Kidney (tissue), 14 donors: ENCODE results near the gene PIGS. TPM values are rescaled to one million over a fixed set of nuclear protein-coding genes. Genes with fewer than 3 reads are reported as not detected.

Experiments
- DNase-seq, 5 donors: peaks; one replicate each; pipeline ENCODE4 v3.0.0-alpha.2; 2013 to 2020
- FAIRE-seq: peaks from 2 replicates; lab custom pipeline; 2012; peaks lifted over from hg19 to GRCh38; lab: Jason Lieb, UNC
- H3K27ac ChIP-seq, 2 donors: one replicate each; pipeline ENCODE4 v1.7.0; 2013; ENCODE audit warnings: low read depth in 2 of 2, low read length in 2 of 2, inconsistent platforms in 1 of 2
- H3K27me3 ChIP-seq: one replicate; pipeline ENCODE4 v1.7.1; 2013; ENCODE audit warnings: low read length, inconsistent platforms; ENCODE audit not compliant: control insufficient read depth, insufficient read depth
- H3K36me3 ChIP-seq, 3 donors: one replicate each; pipeline versions ENCODE4 v1.7.0 to v1.7.1; 2013; ENCODE audit warnings: low read length in 3 of 3, control low read depth in 1 of 3, inconsistent platforms in 1 of 3; ENCODE audit not compliant: insufficient read depth in 3 of 3, control insufficient read depth in 2 of 3
- H3K4me1 ChIP-seq, 3 donors: one replicate each; pipeline versions ENCODE4 v1.7.0 to v1.7.1; 2013; ENCODE audit warnings: low read length in 3 of 3, inconsistent platforms in 1 of 3, low read depth in 1 of 3; ENCODE audit not compliant: control insufficient read depth in 2 of 3, insufficient read depth in 2 of 3
- H3K4me3 ChIP-seq, 3 donors: one replicate each; pipeline versions ENCODE4 v1.7.0 to v1.8.1; 2013; ENCODE audit warnings: low read length in 3 of 3, control low read depth in 1 of 3, inconsistent platforms in 1 of 3
- H3K9ac ChIP-seq, 3 donors: one replicate each; pipeline versions ENCODE4 v1.7.0 to v1.7.1; 2013; ENCODE audit warnings: low read length in 3 of 3, control low read depth in 1 of 3, inconsistent platforms in 1 of 3
- H3K9me3 ChIP-seq, 3 donors: one replicate each; pipeline versions ENCODE4 v1.7.0 to v1.7.1; 2013; ENCODE audit warnings: low read length in 3 of 3, control low read depth in 1 of 3, inconsistent platforms in 1 of 3; ENCODE audit not compliant: control insufficient read depth in 2 of 3, insufficient read depth in 1 of 3
- intact Hi-C: fragments of 100-400 bp; cut with DNase I; formaldehyde crosslinking; loops from one replicate; pipeline ENCODE4 v1.11.1; 2022
- polyA plus RNA-seq: library from polyadenylated mRNA; stranded (reverse); fragments of 350-450 nt; fragmentation: Illumina TruSeq; extraction: RNeasy Lipid Tissue Mini Kit (QIAGEN cat#74804); gene quantifications from one replicate; pipeline ENCODE4 v1.2.3, GENCODE V29; 2014; ENCODE audit warnings: low read depth, low replicate concordance; ENCODE audit not compliant: insufficient read depth
- total RNA-seq: library from RNA; stranded (reverse); fragmentation: NEBNext Ultra II Directional; extraction: Animal tissue kit (Norgen Biotek cat#: 25700); gene quantifications from one replicate; pipeline ENCODE4 v1.2.1, GENCODE V29; 2021
- TF ChIP-seq, protein P1 (sequence below): IDR thresholded peaks from 3 replicates; pipeline ENCODE4 v1.5.1; 2012; ENCODE audit warnings: mild to moderate bottlenecking, moderate library complexity, borderline replicate concordance; ENCODE audit not compliant: insufficient read depth; ENCODE audit errors: extremely low read depth
- donor health status: control.
- donor health status: control.
- donor health status: control.
- donor health status: control.
- donor health status: control.
- donor health status: DM: yes; HTN: yes; CAD: no.
- donor health status: Normal renal cell carcinoma (clear cell type).

The PIGS gene
- total and polyA plus RNA-seq, 2 donors from 2014 or later, result 60.6 to 75.0 TPM

- Histone ChIP-seq H3K4me1 (peaks cover 0 to 12% (median 10%) of the 10 kb centered on the region in 3 donors), H3K4me3 (peak overlapping the region in 2 of 3 donors; percentile 78 to 85), H3K9me3 (no peaks in the 10 kb centered on the region), H3K9ac (peak overlapping the region in 1 of 3 donors; percentile 65), H3K27ac (no peak overlapping the region), H3K36me3 (peaks cover 0 to 5% (median under 1%) of the 10 kb centered on the region in 3 donors), H3K27me3 (no peaks in the 10 kb centered on the region)
- no peak for FAIRE-seq
- intact Hi-C loops, result no loop called here
- DNase-seq, result peak in 1 of 5 donors; percentile 25
- TF ChIP-seq, protein P1, sequence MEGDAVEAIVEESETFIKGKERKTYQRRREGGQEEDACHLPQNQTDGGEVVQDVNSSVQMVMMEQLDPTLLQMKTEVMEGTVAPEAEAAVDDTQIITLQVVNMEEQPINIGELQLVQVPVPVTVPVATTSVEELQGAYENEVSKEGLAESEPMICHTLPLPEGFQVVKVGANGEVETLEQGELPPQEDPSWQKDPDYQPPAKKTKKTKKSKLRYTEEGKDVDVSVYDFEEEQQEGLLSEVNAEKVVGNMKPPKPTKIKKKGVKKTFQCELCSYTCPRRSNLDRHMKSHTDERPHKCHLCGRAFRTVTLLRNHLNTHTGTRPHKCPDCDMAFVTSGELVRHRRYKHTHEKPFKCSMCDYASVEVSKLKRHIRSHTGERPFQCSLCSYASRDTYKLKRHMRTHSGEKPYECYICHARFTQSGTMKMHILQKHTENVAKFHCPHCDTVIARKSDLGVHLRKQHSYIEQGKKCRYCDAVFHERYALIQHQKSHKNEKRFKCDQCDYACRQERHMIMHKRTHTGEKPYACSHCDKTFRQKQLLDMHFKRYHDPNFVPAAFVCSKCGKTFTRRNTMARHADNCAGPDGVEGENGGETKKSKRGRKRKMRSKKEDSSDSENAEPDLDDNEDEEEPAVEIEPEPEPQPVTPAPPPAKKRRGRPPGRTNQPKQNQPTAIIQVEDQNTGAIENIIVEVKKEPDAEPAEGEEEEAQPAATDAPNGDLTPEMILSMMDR, result no peak
These were observed 26.5 kb upstream of the PIGS start for GRCh38 chr17:28597606-28598383.

GRCh38 chr17:28592260-28592659 lies 20.9 kb upstream of the PIGS start:
- FAIRE-seq, result no peak
- no peak for DNase-seq
- no peaks in the 10 kb centered on the region for H3K4me1 ChIP-seq
- intact Hi-C loops, result no loop called here
- no peak overlapping the region for H3K4me3 ChIP-seq
- no peak overlapping the region for H3K9ac ChIP-seq
- no peak overlapping the region for H3K27ac ChIP-seq
- H3K27me3 ChIP-seq, result no peaks in the 10 kb centered on the region
- peaks cover 5 to 30% (median 5%) of the 10 kb centered on the region in 3 donors for H3K36me3 ChIP-seq
- TF ChIP-seq, protein P1, result no peak
- H3K9me3 ChIP-seq, result no peaks in the 10 kb centered on the region

DNA sequence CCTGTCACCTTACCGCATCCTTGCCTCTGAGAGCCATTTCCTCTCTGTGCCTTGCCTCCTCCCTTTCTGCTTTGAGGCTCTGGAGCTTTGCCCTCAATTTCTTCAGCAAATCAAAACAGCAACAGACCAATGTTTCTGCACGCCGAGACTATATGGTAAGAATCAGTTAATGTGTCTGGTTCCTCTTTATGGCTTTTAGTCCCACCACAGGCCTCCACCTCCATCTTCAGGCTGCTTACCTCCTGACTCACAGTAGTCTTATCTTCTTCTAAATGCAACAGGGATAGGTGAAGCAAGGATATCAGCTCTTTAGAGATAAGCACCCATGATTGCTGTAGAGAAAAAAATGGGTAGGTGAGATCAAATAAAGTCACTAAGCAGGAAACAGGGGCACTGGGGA lies 14.5 kb upstream of the PIGS start:
- TF ChIP-seq, protein P1, result no peak

More for the DNA sequence above, 14.5 kb upstream of the PIGS start:
- Histone ChIP-seq H3K36me3 (peaks cover 6 to 50% (median 31%) of the 10 kb centered on the region in 3 donors), H3K27ac (no peak overlapping the region), H3K4me3 (no peak overlapping the region), H3K27me3 (no peaks in the 10 kb centered on the region), H3K4me1 (no peaks in the 10 kb centered on the region), H3K9me3 (no peaks in the 10 kb centered on the region), H3K9ac (no peak overlapping the region)
- no peak for DNase-seq
- intact Hi-C loops, result no loop called here
- no peak for FAIRE-seq
